ENCODE data around the gene PABPN1L. TPM values are rescaled to one million over a fixed set of nuclear protein-coding genes. Genes with fewer than 3 reads are reported as not detected.

The PABPN1L gene
- total and polyA plus RNA-seq, 2 of the 4 experiments (the other 2 are of a cell fraction) = not detected

DNA sequence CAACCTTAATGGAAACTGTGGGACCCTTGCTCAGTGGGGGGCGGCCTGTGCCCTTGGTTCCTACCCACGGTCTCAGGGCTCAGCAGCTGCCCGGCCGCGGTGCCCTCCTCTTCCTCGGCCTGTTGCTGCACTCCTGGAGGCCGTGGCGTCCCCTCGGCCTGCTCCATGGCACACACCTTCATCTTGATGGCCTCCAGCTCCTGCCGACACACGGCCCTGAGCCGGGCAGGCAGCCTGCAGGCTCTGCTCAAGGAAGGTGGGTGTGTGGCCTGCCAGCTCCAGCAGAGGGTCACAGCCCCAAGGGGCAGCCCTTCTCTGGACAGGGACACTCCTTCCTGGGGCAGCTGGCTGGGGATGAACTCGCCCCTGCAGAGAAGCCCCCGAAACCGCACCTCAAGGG, 718 bp downstream of the PABPN1L start:
- Histone ChIP-seq H3K9ac (ENCODE audit: low read depth, low read length) (no peak overlapping the region), H4K91ac (ENCODE audit: insufficient read depth, low read depth, low read length) (no peak overlapping the region), H2BK20ac (ENCODE audit: low read depth, low read length) (no peak overlapping the region), H4K20me1 (ENCODE audit: insufficient read depth, low read length) (no peaks in the 10 kb centered on the region), H2BK15ac (ENCODE audit: low read depth, low read length) (no peak overlapping the region), H3K4me3 (ENCODE audit: insufficient read depth, low read depth, low read length) (no peak overlapping the region), H3K56ac (ENCODE audit: extremely low read depth, insufficient read depth, low read length) (no peak overlapping the region), H3K14ac (replicated peaks; ENCODE audit: low read depth, low read length) (no peak overlapping the region), H3K4ac (ENCODE audit: low read depth, low read length) (no peak overlapping the region), H2BK120ac (ENCODE audit: low read depth, low read length) (no peak overlapping the region), H3K23ac (ENCODE audit: low read depth, low read length) (no peak overlapping the region), H3K27me3 (ENCODE audit: control insufficient read depth, insufficient read depth, low read length) (peaks cover 18% of the 10 kb centered on the region), H3K79me1 (ENCODE audit: low read depth in 1 of 2, low read length in 2 of 2) (no peaks in the 10 kb centered on the region), H4K5ac (ENCODE audit: low read depth, low read length) (no peak overlapping the region), H3K27ac (ENCODE audit: insufficient read depth, low read length) (no peak overlapping the region), H2AK5ac (ENCODE audit: low read depth, low read length) (no peak overlapping the region), H3K4me1 (ENCODE audit: control insufficient read depth, insufficient read depth, low read length) (no peaks in the 10 kb centered on the region), H2AFZ (replicated peaks; ENCODE audit: low read length, poor library complexity) (no peak overlapping the region), H3K9me3 (ENCODE audit: control insufficient read depth, insufficient read depth, low read length) (no peaks in the 10 kb centered on the region), H3K36me3 (ENCODE audit: control insufficient read depth, insufficient read depth, low read length) (peaks cover 10% of the 10 kb centered on the region; the same call in 1 of the 2 replicates), H4K8ac (ENCODE audit: low read depth in 2 of 2, low read length in 2 of 2) (no peak overlapping the region), H2BK5ac (ENCODE audit: low read depth, low read length, poor library complexity, severe bottlenecking) (no peak overlapping the region), H3K9me1 (ENCODE audit: insufficient read depth, low read length) (no peaks in the 10 kb centered on the region), H3K4me2 (ENCODE audit: low read depth, low read length) (no peak overlapping the region), H2AK9ac (replicated peaks; ENCODE audit: low read depth, low read length, poor library complexity) (no peak overlapping the region), H3K18ac (ENCODE audit: low read depth, low read length) (no peak overlapping the region)
- DNase-seq = no peak
- CTCF ChIA-PET = no interaction called here
- WGBS, 2 experiments (ENCODE audit: extremely low coverage in 2 of 2, insufficient read length in 1 of 2) = 88% methylated on average over 5 of the region's 15 CpGs; no CpG with 5 or more reads in 1 of the 2 experiments
- dilution Hi-C loops (cut with HindIII; ENCODE audit: low sequenced_read_pairs, unreplicated experiment) (no loop called here), intact Hi-C loops (cut with micrococcal nuclease) (no loop called here), in situ Hi-C loops (cut with MboI; ENCODE audit: low sequenced_read_pairs) (no loop called here)
- no peak for TF ChIP-seq SMC3 (IDR thresholded peaks at IDR 0.05; ENCODE audit: low read depth, low read length)
- no peak for TF ChIP-seq NFE2L2 (IDR thresholded peaks at IDR 0.05; ENCODE audit: low read depth, low read length)
- TF ChIP-seq MXI1 (IDR thresholded peaks at IDR 0.05; ENCODE audit: borderline replicate concordance, low read depth, low read length) = no peak
- no peak for TF ChIP-seq CEBPB (IDR thresholded peaks at IDR 0.05; ENCODE audit: low read depth, low read length)
- no peak for TF ChIP-seq BHLHE40 (IDR thresholded peaks at IDR 0.05; ENCODE audit: low read depth, low read length)
- no peak for TF ChIP-seq CHD1 (IDR thresholded peaks at IDR 0.05; ENCODE audit: low read depth, low read length)
- no peak for TF ChIP-seq RAD21 (IDR thresholded peaks at IDR 0.05; ENCODE audit: low read length)
- TF ChIP-seq FOS (IDR thresholded peaks at IDR 0.05; ENCODE audit: low read depth, low read length) = no peak
- TF ChIP-seq, protein P1, sequence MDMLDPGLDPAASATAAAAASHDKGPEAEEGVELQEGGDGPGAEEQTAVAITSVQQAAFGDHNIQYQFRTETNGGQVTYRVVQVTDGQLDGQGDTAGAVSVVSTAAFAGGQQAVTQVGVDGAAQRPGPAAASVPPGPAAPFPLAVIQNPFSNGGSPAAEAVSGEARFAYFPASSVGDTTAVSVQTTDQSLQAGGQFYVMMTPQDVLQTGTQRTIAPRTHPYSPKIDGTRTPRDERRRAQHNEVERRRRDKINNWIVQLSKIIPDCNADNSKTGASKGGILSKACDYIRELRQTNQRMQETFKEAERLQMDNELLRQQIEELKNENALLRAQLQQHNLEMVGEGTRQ (IDR thresholded peaks at IDR 0.05; ENCODE audit: low read depth, low read length) = no peak
- no peak for TF ChIP-seq RFX5 (IDR thresholded peaks at IDR 0.05; ENCODE audit: low read depth, low read length)
- no peak for TF ChIP-seq MAFK (IDR thresholded peaks at IDR 0.05; ENCODE audit: low read depth, low read length)
- no peak for TF ChIP-seq MAZ (IDR thresholded peaks at IDR 0.05; ENCODE audit: borderline replicate concordance, low read depth, low read length)
- TF ChIP-seq, protein P2, sequence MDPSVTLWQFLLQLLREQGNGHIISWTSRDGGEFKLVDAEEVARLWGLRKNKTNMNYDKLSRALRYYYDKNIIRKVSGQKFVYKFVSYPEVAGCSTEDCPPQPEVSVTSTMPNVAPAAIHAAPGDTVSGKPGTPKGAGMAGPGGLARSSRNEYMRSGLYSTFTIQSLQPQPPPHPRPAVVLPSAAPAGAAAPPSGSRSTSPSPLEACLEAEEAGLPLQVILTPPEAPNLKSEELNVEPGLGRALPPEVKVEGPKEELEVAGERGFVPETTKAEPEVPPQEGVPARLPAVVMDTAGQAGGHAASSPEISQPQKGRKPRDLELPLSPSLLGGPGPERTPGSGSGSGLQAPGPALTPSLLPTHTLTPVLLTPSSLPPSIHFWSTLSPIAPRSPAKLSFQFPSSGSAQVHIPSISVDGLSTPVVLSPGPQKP (IDR thresholded peaks at IDR 0.05; ENCODE audit: borderline replicate concordance, low read depth, low read length) = no peak
- no peak for TF ChIP-seq RCOR1 (IDR thresholded peaks at IDR 0.05; ENCODE audit: insufficient replicate concordance, low read length)
- TF ChIP-seq, protein P3, sequence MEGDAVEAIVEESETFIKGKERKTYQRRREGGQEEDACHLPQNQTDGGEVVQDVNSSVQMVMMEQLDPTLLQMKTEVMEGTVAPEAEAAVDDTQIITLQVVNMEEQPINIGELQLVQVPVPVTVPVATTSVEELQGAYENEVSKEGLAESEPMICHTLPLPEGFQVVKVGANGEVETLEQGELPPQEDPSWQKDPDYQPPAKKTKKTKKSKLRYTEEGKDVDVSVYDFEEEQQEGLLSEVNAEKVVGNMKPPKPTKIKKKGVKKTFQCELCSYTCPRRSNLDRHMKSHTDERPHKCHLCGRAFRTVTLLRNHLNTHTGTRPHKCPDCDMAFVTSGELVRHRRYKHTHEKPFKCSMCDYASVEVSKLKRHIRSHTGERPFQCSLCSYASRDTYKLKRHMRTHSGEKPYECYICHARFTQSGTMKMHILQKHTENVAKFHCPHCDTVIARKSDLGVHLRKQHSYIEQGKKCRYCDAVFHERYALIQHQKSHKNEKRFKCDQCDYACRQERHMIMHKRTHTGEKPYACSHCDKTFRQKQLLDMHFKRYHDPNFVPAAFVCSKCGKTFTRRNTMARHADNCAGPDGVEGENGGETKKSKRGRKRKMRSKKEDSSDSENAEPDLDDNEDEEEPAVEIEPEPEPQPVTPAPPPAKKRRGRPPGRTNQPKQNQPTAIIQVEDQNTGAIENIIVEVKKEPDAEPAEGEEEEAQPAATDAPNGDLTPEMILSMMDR (conservative IDR thresholded peaks at IDR 0.05; ENCODE audit: low read depth, low read length) = no peak
- no TSS peak for BruUV-seq (replicated peaks)
- ATAC-seq (ENCODE audit: low read depth) = no peak
- POLR2A ChIA-PET (ENCODE audit: unreplicated experiment) = no interaction called here

Measured in IMR-90 (cell line).